IMR-90 (cell line): ENCODE measurements around the gene TNFRSF1B. TPM values are rescaled to one million over a fixed set of nuclear protein-coding genes. Genes with fewer than 3 reads are reported as not detected.

Experiments
- ATAC-seq: fragments of 200-7000 bp; cut with Tn5 transposase; 2 replicates; pipeline ENCODE4 v1.9.1; 2020; ENCODE audit warnings: low read depth, mild to moderate bottlenecking, moderate library complexity
- BruUV-seq: library from RNA; stranded (reverse); fragments of 400-500 nt; replicated peaks from 2 replicates; lab custom pipeline; 2021; lab: Mats Ljungman, UMichigan
- CTCF ChIA-PET: fragments of 300-600 bp; formaldehyde crosslinking; extraction: SDS; loops from one replicate; lab custom pipeline; 2021; ENCODE audit warnings: antibody characterized with exemption; lab: Yijun Ruan, JAX
- POLR2A ChIA-PET: fragments of 300-600 bp; sonication (Branson Sonifier 250); formaldehyde crosslinking; loops from one replicate; lab custom pipeline; 2022; ENCODE audit warnings: antibody characterized with exemption; ENCODE audit not compliant: unreplicated experiment; lab: Charles Lee
- DNase-seq: peaks from one replicate; pipeline ENCODE4 v3.0.0; 2013
- H2AFZ ChIP-seq: replicated peaks from 2 replicates; pipeline ENCODE3; 2013; ENCODE audit warnings: low read length, mild to moderate bottlenecking; ENCODE audit not compliant: poor library complexity
- H2AK5ac ChIP-seq: 2 replicates; pipeline ENCODE4 v1.6.1; 2013; ENCODE audit warnings: low read depth, low read length, inconsistent platforms
- H2AK9ac ChIP-seq: replicated peaks from 2 replicates; pipeline ENCODE3; 2013; ENCODE audit warnings: mild to moderate bottlenecking, low read depth, low read length, moderate library complexity; ENCODE audit not compliant: poor library complexity
- H2BK120ac ChIP-seq: 2 replicates; pipeline ENCODE4 v1.6.1; 2013; ENCODE audit warnings: low read depth, low read length, inconsistent platforms
- H2BK15ac ChIP-seq: 3 replicates; pipeline ENCODE4 v1.6.1; 2013; ENCODE audit warnings: low read depth, low read length, inconsistent platforms
- H2BK20ac ChIP-seq: 2 replicates; pipeline ENCODE4 v1.6.1; 2013; ENCODE audit warnings: low read depth, mild to moderate bottlenecking, inconsistent platforms, low read length, moderate library complexity
- H2BK5ac ChIP-seq: 2 replicates; pipeline ENCODE4 v1.6.1; 2013; ENCODE audit warnings: mild to moderate bottlenecking, low read depth, low read length, inconsistent platforms; ENCODE audit not compliant: poor library complexity, severe bottlenecking
- H3K14ac ChIP-seq: replicated peaks from 2 replicates; pipeline ENCODE4 v1.6.1; 2013; ENCODE audit warnings: low read depth, low read length, inconsistent platforms
- H3K18ac ChIP-seq: 2 replicates; pipeline ENCODE4 v1.6.1; 2013; ENCODE audit warnings: low read depth, low read length, control low read depth
- H3K23ac ChIP-seq: 2 replicates; pipeline ENCODE4 v1.6.1; 2013; ENCODE audit warnings: low read depth, low read length, inconsistent platforms
- H3K27ac ChIP-seq: 2 replicates; pipeline ENCODE4 v1.5.1; 2013; ENCODE audit warnings: mild to moderate bottlenecking, control low read depth, low read length; ENCODE audit not compliant: insufficient read depth
- H3K27me3 ChIP-seq: 2 replicates; pipeline ENCODE4 v1.6.1; 2013; ENCODE audit warnings: low read length; ENCODE audit not compliant: control insufficient read depth, insufficient read depth
- H3K36me3 ChIP-seq: 2 replicates; pipeline ENCODE4 v1.6.1; 2013; ENCODE audit warnings: low read length, mixed read lengths; ENCODE audit not compliant: control insufficient read depth, insufficient read depth
- H3K4ac ChIP-seq: 2 replicates; pipeline ENCODE4 v1.6.1; 2013; ENCODE audit warnings: low read depth, low read length, inconsistent platforms
- H3K4me1 ChIP-seq: 2 replicates; pipeline ENCODE4 v1.6.1; 2013; ENCODE audit warnings: low read length, mixed read lengths; ENCODE audit not compliant: control insufficient read depth, insufficient read depth
- H3K4me2 ChIP-seq: 2 replicates; pipeline ENCODE4 v1.6.1; 2013; ENCODE audit warnings: low read depth, mild to moderate bottlenecking, control low read depth, low read length, moderate library complexity
- H3K4me3 ChIP-seq: 2 replicates; pipeline ENCODE4 v1.5.1; 2013; ENCODE audit warnings: low read depth, mild to moderate bottlenecking, control low read depth, low read length, moderate library complexity; ENCODE audit not compliant: insufficient read depth
- H3K56ac ChIP-seq: 2 replicates; pipeline ENCODE4 v1.6.1; 2013; ENCODE audit warnings: low read length, inconsistent platforms; ENCODE audit not compliant: insufficient read depth; ENCODE audit errors: extremely low read depth
- H3K79me1 ChIP-seq, 2 experiments: 2 replicates each; pipeline ENCODE4 v1.6.1; 2013; ENCODE audit warnings: low read length in 2 of 2, inconsistent platforms in 1 of 2, low read depth in 1 of 2
- H3K9ac ChIP-seq: 2 replicates; pipeline ENCODE4 v1.6.1; 2013; ENCODE audit warnings: low read depth, low read length, control low read depth
- H3K9me1 ChIP-seq: 2 replicates; pipeline ENCODE4 v1.6.1; 2013; ENCODE audit warnings: low read length, inconsistent platforms; ENCODE audit not compliant: insufficient read depth
- H3K9me3 ChIP-seq: 2 replicates; pipeline ENCODE4 v1.6.1; 2013; ENCODE audit warnings: low read length; ENCODE audit not compliant: control insufficient read depth, insufficient read depth
- H4K20me1 ChIP-seq: 2 replicates; pipeline ENCODE4 v1.6.1; 2013; ENCODE audit warnings: low read length, inconsistent platforms; ENCODE audit not compliant: insufficient read depth
- H4K5ac ChIP-seq: 2 replicates; pipeline ENCODE4 v1.6.1; 2013; ENCODE audit warnings: mild to moderate bottlenecking, low read depth, low read length, control low read depth
- H4K8ac ChIP-seq, 2 experiments: 2 replicates each; pipeline ENCODE4 v1.6.1; 2013; ENCODE audit warnings: low read depth in 2 of 2, low read length in 2 of 2, control low read depth in 1 of 2, inconsistent platforms in 1 of 2
- H4K91ac ChIP-seq: 2 replicates; pipeline ENCODE4 v1.6.1; 2013; ENCODE audit warnings: low read depth, low read length, inconsistent platforms; ENCODE audit not compliant: insufficient read depth
- BHLHE40 ChIP-seq: fragments of 150-350 bp; IDR thresholded peaks from 2 replicates; pipeline ENCODE4 v1.6.1; 2016; ENCODE audit warnings: mild to moderate bottlenecking, low read depth, low read length
- CEBPB ChIP-seq: IDR thresholded peaks from 2 replicates; pipeline ENCODE4 v1.6.1; 2012; ENCODE audit warnings: low read depth, low read length, improper control_type of control experiment
- CHD1 ChIP-seq: IDR thresholded peaks from 2 replicates; pipeline ENCODE4 v1.6.1; 2012; ENCODE audit warnings: low read depth, low read length, improper control_type of control experiment
- ELK1 ChIP-seq: fragments of 150-350 bp; IDR thresholded peaks from 2 replicates; pipeline ENCODE4 v1.6.1; 2016; ENCODE audit warnings: low read depth, mild to moderate bottlenecking, low read length, moderate library complexity, borderline replicate concordance
- FOS ChIP-seq: fragments of 150-350 bp; IDR thresholded peaks from 2 replicates; pipeline ENCODE4 v1.6.1; 2016; ENCODE audit warnings: low read depth, low read length
- MAFK ChIP-seq: IDR thresholded peaks from 2 replicates; pipeline ENCODE4 v1.6.1; 2012; ENCODE audit warnings: low read depth, low read length, improper control_type of control experiment
- MAZ ChIP-seq: IDR thresholded peaks from 2 replicates; pipeline ENCODE4 v1.6.1; 2012; ENCODE audit warnings: low read depth, mild to moderate bottlenecking, low read length, improper control_type of control experiment, moderate library complexity, borderline replicate concordance
- MXI1 ChIP-seq: IDR thresholded peaks from 2 replicates; pipeline ENCODE4 v1.6.1; 2012; ENCODE audit warnings: low read depth, mild to moderate bottlenecking, low read length, moderate library complexity, borderline replicate concordance
- RFX5 ChIP-seq: IDR thresholded peaks from 2 replicates; pipeline ENCODE4 v1.8.0; 2012; ENCODE audit warnings: low read depth, mild to moderate bottlenecking, low read length, moderate library complexity
- SMC3 ChIP-seq: fragments of 150-350 bp; IDR thresholded peaks from 2 replicates; pipeline ENCODE4 v1.6.1; 2016; ENCODE audit warnings: low read depth, mild to moderate bottlenecking, antibody characterized with exemption, low read length, moderate library complexity
- WGBS, 2 experiments: methylation state at CpG; one replicate each; pipeline versions ENCODE4 v1.1.5 to v1.1.7; 2013; ENCODE audit warnings: missing lambda C conversion rate in 2 of 2; ENCODE audit not compliant: insufficient read length in 1 of 2; ENCODE audit errors: extremely low coverage in 2 of 2; 5-methylcytosine and 5-hydroxymethylcytosine counted together
- dilution Hi-C: fragments of 300-500 bp; cut with HindIII; formaldehyde crosslinking; loops from one replicate; pipeline ENCODE4 v1.14.3; 2018; ENCODE audit warnings: low sequenced_read_pairs; ENCODE audit not compliant: unreplicated experiment
- in situ Hi-C: fragments of 300-500 bp; cut with MboI; formaldehyde crosslinking; loops from 3 replicates; pipeline ENCODE4 v1.14.3; 2019; ENCODE audit warnings: low sequenced_read_pairs, inconsistent platforms, mixed read lengths
- intact Hi-C: fragments of 100-400 bp; cut with micrococcal nuclease; formaldehyde crosslinking; loops from 2 replicates; pipeline ENCODE4 v1.10.0; 2022
- polyA plus RNA-seq, 3 experiments: library from polyadenylated mRNA; depleted of rRNA; stranded (reverse); fragments of >200 nt; gene quantifications; 2 replicates each; pipeline ENCODE4 v1.2.3, GENCODE V29; 2012; ENCODE audit warnings: low replicate concordance in 1 of 3
- total RNA-seq: library from RNA; depleted of rRNA; stranded (reverse); fragments of >200 nt; gene quantifications from 2 replicates; pipeline ENCODE4 v1.2.3, GENCODE V29; 2012
- TF ChIP-seq, protein P1 (sequence below): conservative IDR thresholded peaks from 2 replicates; pipeline ENCODE4 v1.5.1; 2012; ENCODE audit warnings: mild to moderate bottlenecking, low read depth, low read length, improper control_type of control experiment

TNFRSF1B gene
- total and polyA plus RNA-seq, 2 of the 4 experiments (the other 2 are of a cell fraction): 4.3 to 8.9 TPM

DNA sequence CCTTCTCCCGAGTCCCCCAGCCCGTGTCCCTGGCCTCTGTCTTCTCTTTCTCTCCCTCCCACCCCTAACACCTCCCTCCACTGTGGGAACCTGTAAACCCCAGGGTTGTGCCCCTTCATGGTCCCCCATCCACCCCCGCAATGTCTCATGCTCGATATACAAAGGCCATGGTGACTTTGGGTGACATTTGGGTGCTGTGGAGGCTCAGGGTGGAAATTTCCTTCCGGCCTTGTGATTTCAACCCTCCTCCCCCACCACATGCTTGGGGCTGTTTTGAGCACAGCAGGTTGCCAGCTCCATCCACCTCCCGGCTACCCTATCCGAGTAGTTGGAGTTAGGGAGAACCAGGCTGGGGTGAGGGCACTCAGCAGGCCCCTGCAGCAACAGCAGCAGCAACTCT, 37.3 kb downstream of the TNFRSF1B start:
- Histone ChIP-seq H4K8ac (no peak overlapping the region), H3K27ac (no peak overlapping the region), H2BK120ac (no peak overlapping the region), H3K4me3 (no peak overlapping the region), H2BK5ac (no peak overlapping the region), H3K4me2 (no peak overlapping the region), H3K18ac (no peak overlapping the region), H2BK15ac (no peak overlapping the region), H3K9ac (no peak overlapping the region), H3K23ac (no peak overlapping the region), H3K4me1 (no peaks in the 10 kb centered on the region; the same call in 1 of the 2 replicates), H4K5ac (no peak overlapping the region), H4K20me1 (no peaks in the 10 kb centered on the region), H3K27me3 (no peaks in the 10 kb centered on the region), H2BK20ac (no peak overlapping the region), H3K9me1 (no peaks in the 10 kb centered on the region), H3K14ac (no peak overlapping the region), H3K36me3 (peaks cover 19% of the 10 kb centered on the region), H2AK9ac (no peak overlapping the region), H2AFZ (no peak overlapping the region), H3K79me1 (no peaks in the 10 kb centered on the region), H4K91ac (no peak overlapping the region), H3K9me3 (no peaks in the 10 kb centered on the region), H2AK5ac (no peak overlapping the region), H3K4ac (no peak overlapping the region), H3K56ac (no peak overlapping the region)
- dilution Hi-C loops: no loop called here
- ChIA-PET CTCF (no interaction called here), POLR2A (no interaction called here)
- intact Hi-C loops: no loop called here
- in situ Hi-C loops: no loop called here
- TF ChIP-seq FOS (no peak), CHD1 (no peak), MAFK (no peak), SMC3 (no peak), CEBPB (no peak), RFX5 (no peak), MXI1 (no peak), MAZ (no peak), BHLHE40 (no peak), ELK1 (no peak)
- TF ChIP-seq, protein P1, sequence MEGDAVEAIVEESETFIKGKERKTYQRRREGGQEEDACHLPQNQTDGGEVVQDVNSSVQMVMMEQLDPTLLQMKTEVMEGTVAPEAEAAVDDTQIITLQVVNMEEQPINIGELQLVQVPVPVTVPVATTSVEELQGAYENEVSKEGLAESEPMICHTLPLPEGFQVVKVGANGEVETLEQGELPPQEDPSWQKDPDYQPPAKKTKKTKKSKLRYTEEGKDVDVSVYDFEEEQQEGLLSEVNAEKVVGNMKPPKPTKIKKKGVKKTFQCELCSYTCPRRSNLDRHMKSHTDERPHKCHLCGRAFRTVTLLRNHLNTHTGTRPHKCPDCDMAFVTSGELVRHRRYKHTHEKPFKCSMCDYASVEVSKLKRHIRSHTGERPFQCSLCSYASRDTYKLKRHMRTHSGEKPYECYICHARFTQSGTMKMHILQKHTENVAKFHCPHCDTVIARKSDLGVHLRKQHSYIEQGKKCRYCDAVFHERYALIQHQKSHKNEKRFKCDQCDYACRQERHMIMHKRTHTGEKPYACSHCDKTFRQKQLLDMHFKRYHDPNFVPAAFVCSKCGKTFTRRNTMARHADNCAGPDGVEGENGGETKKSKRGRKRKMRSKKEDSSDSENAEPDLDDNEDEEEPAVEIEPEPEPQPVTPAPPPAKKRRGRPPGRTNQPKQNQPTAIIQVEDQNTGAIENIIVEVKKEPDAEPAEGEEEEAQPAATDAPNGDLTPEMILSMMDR: no peak
- WGBS, 2 experiments: no CpG with 5 or more reads among the region's 7 CpGs
- DNase-seq: no peak
- no peak for ATAC-seq
- no TSS peak for BruUV-seq
